ENCODE measurements around the gene TBX10.

DNA sequence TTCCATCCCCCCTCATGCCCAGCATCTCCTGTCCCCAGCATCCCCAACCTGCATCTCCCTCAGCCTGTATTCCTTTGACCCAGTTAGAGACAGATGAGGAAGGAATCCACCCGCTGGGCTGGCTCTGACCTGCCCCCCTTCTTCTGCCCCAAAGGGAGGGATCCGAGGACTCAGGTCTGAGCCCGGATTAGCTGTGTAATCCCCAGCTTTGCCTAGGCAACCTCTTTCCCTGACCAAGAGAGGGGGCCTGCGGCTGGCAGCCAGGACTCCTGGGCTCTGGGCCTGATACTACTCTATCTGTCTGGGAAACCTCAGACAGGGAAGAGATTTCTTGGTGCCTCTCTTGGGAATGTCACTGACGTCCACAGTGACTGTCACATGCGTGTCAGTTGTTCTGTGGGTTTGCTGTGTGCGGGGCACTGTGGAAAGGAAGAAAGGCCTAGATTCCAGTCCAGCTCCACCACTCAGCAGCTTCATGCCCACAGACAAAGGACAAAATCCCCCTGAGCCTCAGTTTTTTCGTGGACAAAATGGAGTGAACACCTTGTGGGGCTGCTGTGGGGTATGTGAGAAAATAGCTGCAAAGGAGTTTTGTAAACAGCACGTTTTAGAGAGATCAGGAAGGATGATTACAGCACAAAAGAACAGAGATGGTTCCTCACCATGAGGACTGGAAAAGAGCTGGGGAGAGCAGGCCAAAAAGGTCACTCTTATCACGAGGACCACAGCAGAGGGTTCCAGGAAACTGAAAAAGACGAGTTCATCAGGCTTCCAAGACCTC lies 34.1 kb downstream of the TBX10 start:
- TF ChIP-seq EZH2 (IDR thresholded peaks at IDR 0.05; ENCODE audit: insufficient read depth, poor library complexity, severe bottlenecking): no peak
- TF ChIP-seq EZH2phosphoT487 (IDR thresholded peaks at IDR 0.05; ENCODE audit: insufficient read depth, low read depth): no peak
